GM12878 (cell line): ENCODE results near the gene COL8A2. TPM values are rescaled to one million over a fixed set of nuclear protein-coding genes. Genes with fewer than 3 reads are reported as not detected.

Experiments
- ATAC-seq: fragments of 200-7000 bp; cut with Tn5 transposase; 3 replicates; pipeline ENCODE4 v1.9.1; 2020; ENCODE audit warnings: mild to moderate bottlenecking, moderate library complexity
- BruUV-seq: library from RNA; stranded (reverse); fragments of 400-500 nt; replicated peaks from 2 replicates; lab custom pipeline; 2021; lab: Mats Ljungman, UMichigan
- CTCF ChIA-PET: fragments of 300-600 bp; sonication (Branson Sonifier 250); formaldehyde crosslinking; extraction: SDS; loops from one replicate; lab custom pipeline; 2021; ENCODE audit warnings: inconsistent platforms; lab: Yijun Ruan, JAX
- POLR2A ChIA-PET: fragments of 350-600 bp; formaldehyde crosslinking; extraction: SDS; loops from one replicate; lab custom pipeline; 2021; ENCODE audit warnings: inconsistent platforms; lab: Charles Lee
- RAD21 ChIA-PET: fragments of 300-600 bp; sonication (Branson Sonifier 250); formaldehyde crosslinking; loops from one replicate; lab custom pipeline; 2023; ENCODE audit warnings: antibody characterized with exemption; ENCODE audit not compliant: unreplicated experiment; lab: Charles Lee
- SMC1A ChIA-PET: fragments of 300-600 bp; sonication (Branson Sonifier 250); formaldehyde crosslinking; loops from one replicate; lab custom pipeline; 2023; ENCODE audit not compliant: unreplicated experiment, uncharacterized antibody; lab: Charles Lee
- DNase-seq: peaks from one replicate; pipeline ENCODE4 v3.0.0-alpha.2; 2011; ENCODE audit warnings: low read depth, low spot score
- FAIRE-seq: peaks from 3 replicates; lab custom pipeline; 2011; peaks lifted over from hg19 to GRCh38; lab: Jason Lieb, UNC
- H2AFZ ChIP-seq: 2 replicates; pipeline ENCODE4 v1.6.0; 2011; ENCODE audit warnings: low read depth, low read length, control low read depth; ENCODE audit not compliant: control insufficient read depth
- H3K27ac ChIP-seq: 2 replicates; pipeline ENCODE4 v1.5.1; 2011; ENCODE audit warnings: control low read depth; ENCODE audit not compliant: control insufficient read depth, insufficient read depth
- H3K27me3 ChIP-seq, 2 experiments: replicated peaks in 1 of 2; 2 replicates each; pipeline versions ENCODE4 v1.6.0 to v1.6.1; 2011; ENCODE audit warnings: low read length in 1 of 2; ENCODE audit not compliant: control insufficient read depth in 2 of 2, insufficient read depth in 2 of 2
- H3K36me3 ChIP-seq, 2 experiments: 2 replicates each; pipeline ENCODE4 v1.5.1; 2011; ENCODE audit warnings: low read length in 1 of 2; ENCODE audit not compliant: control insufficient read depth in 2 of 2, insufficient read depth in 2 of 2
- H3K4me1 ChIP-seq: 2 replicates; pipeline ENCODE4 v1.6.1; 2011; ENCODE audit warnings: mild to moderate bottlenecking, low read length, moderate library complexity, mixed read lengths; ENCODE audit not compliant: control insufficient read depth, insufficient read depth
- H3K4me2 ChIP-seq: 2 replicates; pipeline ENCODE4 v1.6.0; 2011; ENCODE audit warnings: control low read depth; ENCODE audit not compliant: control insufficient read depth, insufficient read depth
- H3K4me3 ChIP-seq: fragments of 200-600 bp; sonication (generic); 2 replicates; pipeline ENCODE4 v1.5.1; 2016
- H3K79me2 ChIP-seq: 2 replicates; pipeline ENCODE4 v1.6.0; 2011; ENCODE audit warnings: low read length; ENCODE audit not compliant: control insufficient read depth, insufficient read depth
- H3K9ac ChIP-seq: 2 replicates; pipeline ENCODE4 v1.8.0; 2011; ENCODE audit warnings: low read length, control low read depth, mixed read lengths; ENCODE audit not compliant: control insufficient read depth, insufficient read depth
- H3K9me3 ChIP-seq: replicated peaks from 3 replicates; pipeline ENCODE4 v1.5.1; 2011; ENCODE audit warnings: mild to moderate bottlenecking, low read length; ENCODE audit not compliant: control insufficient read depth, insufficient read depth
- H4K20me1 ChIP-seq: 2 replicates; pipeline ENCODE4 v1.6.0; 2011; ENCODE audit not compliant: control insufficient read depth, insufficient read depth
- BCLAF1 ChIP-seq: fragments of 450-650 bp; IDR thresholded peaks from 2 replicates; pipeline ENCODE4 v1.6.1; 2017; ENCODE audit warnings: antibody characterized with exemption, mild to moderate bottlenecking, moderate library complexity
- E2F4 ChIP-seq: IDR thresholded peaks from 2 replicates; pipeline ENCODE4 v1.6.1; 2012; ENCODE audit warnings: low read depth, low read length, improper control_type of control experiment
- E2F8 ChIP-seq: fragments of 450-650 bp; IDR thresholded peaks from 2 replicates; pipeline ENCODE4 v1.6.1; 2018; ENCODE audit warnings: mild to moderate bottlenecking, low read depth, moderate library complexity; ENCODE audit not compliant: partially characterized antibody
- KAT2A ChIP-seq: conservative IDR thresholded peaks from 2 replicates; pipeline ENCODE4 v1.6.1; 2011; ENCODE audit warnings: low read depth, low read length; ENCODE audit not compliant: control insufficient read depth
- KLF5 ChIP-seq: fragments of 450-650 bp; IDR thresholded peaks from 2 replicates; pipeline ENCODE4 v1.6.1; 2014; ENCODE audit warnings: mild to moderate bottlenecking; ENCODE audit not compliant: partially characterized antibody
- MLLT1 ChIP-seq: fragments of 450-650 bp; IDR thresholded peaks from 2 replicates; pipeline ENCODE4 v1.6.1; 2016; ENCODE audit warnings: mild to moderate bottlenecking
- MTA3 ChIP-seq: IDR thresholded peaks from 2 replicates; pipeline ENCODE4 v1.6.1; 2012; ENCODE audit warnings: low read length, inconsistent platforms, borderline replicate concordance
- SIN3A ChIP-seq: IDR thresholded peaks from 2 replicates; pipeline ENCODE4 v1.6.1; 2012; ENCODE audit warnings: low read depth, low read length, improper control_type of control experiment
- SMAD1 ChIP-seq: fragments of 450-650 bp; IDR thresholded peaks from 2 replicates; pipeline ENCODE4 v1.6.1; 2018; ENCODE audit warnings: mild to moderate bottlenecking, low read depth; ENCODE audit not compliant: partially characterized antibody
- SMC3 ChIP-seq: IDR thresholded peaks from 2 replicates; pipeline ENCODE4 v1.6.1; 2011; ENCODE audit warnings: low read length, improper control_type of control experiment, borderline replicate concordance
- ZBTB33 ChIP-seq: fragments of 450-650 bp; IDR thresholded peaks from 2 replicates; pipeline ENCODE4 v1.6.1; 2017; ENCODE audit warnings: mild to moderate bottlenecking
- ZZZ3 ChIP-seq: IDR thresholded peaks from 2 replicates; pipeline ENCODE4 v1.6.1; 2011; ENCODE audit warnings: low read depth; ENCODE audit not compliant: control insufficient read depth, insufficient read length
- WGBS: methylation state at CpG from one replicate; pipeline ENCODE4 v1.1.6; 2016; ENCODE audit warnings: low lambda C conversion rate; ENCODE audit not compliant: insufficient replicate concordance, insufficient coverage; ENCODE audit errors: missing lambda C conversion rate; 5-methylcytosine and 5-hydroxymethylcytosine counted together
- in situ Hi-C: fragments of 300-500 bp; cut with MboI; formaldehyde crosslinking; loops from 9 replicates; pipeline ENCODE4 v1.14.3; 2018; ENCODE audit warnings: mixed read lengths
- intact Hi-C: fragments of 100-400 bp; cut with micrococcal nuclease; formaldehyde crosslinking; loops from one replicate; pipeline ENCODE4 v1.14.2; 2022; ENCODE audit not compliant: unreplicated experiment
- polyA plus RNA-seq, 11 experiments: library from polyadenylated mRNA; depleted of rRNA in 4 of 11; unstranded in 6 of 11; stranded (reverse) in 5 of 11; fragments of >200 nt; fragmentation: Nextera tagmentation in 4 of 11; fragmentation: Illumina TruSeq in 1 of 11; extraction: Ambion mirVana in 4 of 11; extraction: Trizol in 1 of 11; gene quantifications; 1 replicate in 1 of 11; 2 replicates in 10 of 11; pipeline versions ENCODE4 v1.2.1 to v1.2.3, GENCODE V29; 2011 to 2016; ENCODE audit warnings: inconsistent platforms in 2 of 11, missing spikeins in 2 of 11, low read depth in 1 of 11
- total RNA-seq, 4 experiments: library from RNA; depleted of rRNA in 3 of 4; stranded (reverse); fragments of >200 nt in 3 of 4; fragmentation: Illumina TruSeq in 1 of 4; extraction: Trizol in 1 of 4; gene quantifications; 2 replicates each; pipeline versions ENCODE4 v1.2.1 to v1.2.3, GENCODE V29; 2013 to 2021

Gene COL8A2
- total and polyA plus RNA-seq, 10 of the 15 experiments (the other 5 are each of a cell fraction or from before 2014, with no cell fraction given): 0.01 TPM; not detected in 9

- in situ Hi-C loops: no loop called here
- no TSS peak for BruUV-seq
- Histone ChIP-seq H3K36me3 (peaks cover 0 to 4% of the 10 kb centered on the region in 2 experiments; a peak in 2 of 4 replicates), H3K4me2 (no peak overlapping the region), H4K20me1 (no peaks in the 10 kb centered on the region), H3K27me3 (no peaks in the 10 kb centered on the region), H3K27ac (no peak overlapping the region), H3K9ac (no peak overlapping the region), H3K4me1 (no peaks in the 10 kb centered on the region), H3K4me3 (no peak overlapping the region), H3K9me3 (no peaks in the 10 kb centered on the region), H3K79me2 (no peaks in the 10 kb centered on the region), H2AFZ (no peak overlapping the region)
- WGBS: 44% methylated on average over 11 of the region's 13 CpGs
- ATAC-seq: no peak
- DNase-seq: no peak
- intact Hi-C loops: loop anchor here (1.0 to 5.0 kb wide), 4 partner anchors 35 to 323 kb away; no protein-coding TSS in a partner anchor
- ChIA-PET SMC1A (interaction anchor here (1.2 kb wide), 1 partner anchor 37 kb away, joined by 4 read pairs; no protein-coding TSS in a partner anchor), CTCF (interaction anchor here (0.9 to 5.4 kb wide), 2 partner anchors 36 to 89 kb away, joined by 3 to 56 read pairs; no protein-coding TSS in a partner anchor), POLR2A (no interaction called here), RAD21 (interaction anchor here (1.1 kb wide), 1 partner anchor 36 kb away, joined by 3 read pairs; no protein-coding TSS in a partner anchor)
- no peak for FAIRE-seq
- TF ChIP-seq ZZZ3: no peak
- no peak for TF ChIP-seq E2F4
- no peak for TF ChIP-seq ZBTB33
- TF ChIP-seq KAT2A: no peak
- no peak for TF ChIP-seq MTA3
- TF ChIP-seq BCLAF1: no peak
- no peak for TF ChIP-seq SMC3
- no peak for TF ChIP-seq SMAD1
- no peak for TF ChIP-seq E2F8
- no peak for TF ChIP-seq KLF5
- TF ChIP-seq MLLT1: no peak
- no peak for TF ChIP-seq SIN3A
These were observed 26.2 kb downstream of the COL8A2 start for GRCh38 chr1:36098650-36099365.
